K562 (cell line): ENCODE data around the gene TM7SF2. TPM values are rescaled to one million over a fixed set of nuclear protein-coding genes. Genes with fewer than 3 reads are reported as not detected.
A peak's percentile ranks its signal among the peaks of the same experiment; 100 is the strongest.

Source experiments
- ATAC-seq: fragments of 200-7000 bp; cut with Tn5 transposase; 3 replicates; pipeline ENCODE4 v1.9.1; 2020; ENCODE audit warnings: moderate library complexity
- BruUV-seq: library from RNA; stranded (reverse); fragments of 400-500 nt; replicated peaks from 2 replicates; lab custom pipeline; 2021; lab: Mats Ljungman, UMichigan
- CTCF ChIA-PET: fragments of 300-600 bp; formaldehyde crosslinking; extraction: SDS; loops from one replicate; lab custom pipeline; 2021; ENCODE audit warnings: low intra/inter-chr PET ratio; lab: Yijun Ruan, JAX
- POLR2A ChIA-PET: fragments of 300-600, 350-650 bp; sonication (Branson Sonifier 250); formaldehyde crosslinking; extraction: SDS; loops from one replicate; lab custom pipeline; 2021; ENCODE audit warnings: antibody characterized with exemption, inconsistent platforms; lab: Yijun Ruan, JAX
- DNase-seq, 4 experiments: peaks; one replicate each; pipeline versions ENCODE4 v3.0.0 to v3.0.0-alpha.2; 2011 to 2018; ENCODE audit warnings: low spot score in 3 of 4, mixed read lengths in 3 of 4; ENCODE audit errors: extremely low read depth in 1 of 4
- FAIRE-seq: peaks from 2 replicates; lab custom pipeline; 2011; peaks lifted over from hg19 to GRCh38; lab: Jason Lieb, UNC
- H2AFZ ChIP-seq: 2 replicates; pipeline ENCODE4 v1.6.0; 2011; ENCODE audit warnings: low read depth, low read length, control low read depth, inconsistent platforms
- H3K27ac ChIP-seq: fragments of 200-600 bp; 3 replicates; pipeline ENCODE4 v1.8.0; 2011; ENCODE audit warnings: low read depth, mild to moderate bottlenecking, control low read depth, inconsistent platforms, low read length, moderate library complexity, mixed read lengths; ENCODE audit errors: extremely low read depth
- H3K27me3 ChIP-seq, 2 experiments: fragments of 300-600 bp in 1 of 2; 2 replicates in 1 of 2; 3 replicates in 1 of 2; pipeline versions ENCODE4 v1.6.0 to v1.8.0; 2011; ENCODE audit warnings: inconsistent platforms in 2 of 2, low read length in 2 of 2, mild to moderate bottlenecking in 1 of 2, mixed read lengths in 1 of 2, moderate library complexity in 1 of 2; ENCODE audit not compliant: control insufficient read depth in 2 of 2, insufficient read depth in 2 of 2
- H3K36me3 ChIP-seq: fragments of 300-600 bp; 3 replicates; pipeline ENCODE4 v1.8.0; 2011; ENCODE audit warnings: mild to moderate bottlenecking, low read length, inconsistent platforms; ENCODE audit not compliant: control insufficient read depth, insufficient read depth
- H3K4me1 ChIP-seq, 2 experiments: fragments of 200-600 bp in 1 of 2; replicated peaks in 1 of 2; 2 replicates in 1 of 2; 3 replicates in 1 of 2; pipeline versions ENCODE4 v1.5.1 to v1.8.0; 2011; ENCODE audit warnings: inconsistent platforms in 2 of 2, low read length in 2 of 2, mild to moderate bottlenecking in 1 of 2, mixed read lengths in 1 of 2, moderate library complexity in 1 of 2; ENCODE audit not compliant: control insufficient read depth in 2 of 2, insufficient read depth in 2 of 2
- H3K4me2 ChIP-seq: 2 replicates; pipeline ENCODE4 v1.6.1; 2011; ENCODE audit warnings: low read length, control low read depth, inconsistent platforms, mixed read lengths; ENCODE audit not compliant: insufficient read depth
- H3K4me3 ChIP-seq: fragments of 200-600 bp; sonication (generic), shearing (Covaris generic); 2 replicates; pipeline ENCODE4 v1.5.1; 2016; ENCODE audit warnings: control low read depth, inconsistent platforms
- H3K79me2 ChIP-seq: fragments of 200-600 bp; 3 replicates; pipeline ENCODE4 v1.8.0; 2011; ENCODE audit warnings: low read length, inconsistent platforms; ENCODE audit not compliant: control insufficient read depth, insufficient read depth
- H3K9ac ChIP-seq, 2 experiments: 2 replicates each; pipeline versions ENCODE4 v1.6.0 to v1.6.1; 2011; ENCODE audit warnings: low read depth in 2 of 2, low read length in 2 of 2, control low read depth in 1 of 2, inconsistent platforms in 1 of 2, mild to moderate bottlenecking in 1 of 2, mixed read lengths in 1 of 2; ENCODE audit not compliant: insufficient read depth in 1 of 2
- H3K9me1 ChIP-seq: one replicate; pipeline ENCODE4 v1.6.0; 2011; ENCODE audit warnings: inconsistent platforms, mild to moderate bottlenecking, low read length, moderate library complexity; ENCODE audit not compliant: control insufficient read depth, insufficient read depth
- H3K9me3 ChIP-seq: replicated peaks from 2 replicates; pipeline ENCODE4 v1.5.1; 2011; ENCODE audit warnings: low read depth, low read length, inconsistent platforms; ENCODE audit not compliant: control insufficient read depth, insufficient read depth
- H4K20me1 ChIP-seq: replicated peaks from 2 replicates; pipeline ENCODE4 v1.6.1; 2011; ENCODE audit warnings: low read length, inconsistent platforms, mixed read lengths; ENCODE audit not compliant: control insufficient read depth, insufficient read depth
- CBX1 ChIP-seq: sonication (generic); IDR thresholded peaks from 2 replicates; pipeline ENCODE4 v1.6.1; 2016; ENCODE audit warnings: antibody characterized with exemption, low read depth, mild to moderate bottlenecking
- CBX2 ChIP-seq: fragments of 200-600 bp; sonication (generic); IDR thresholded peaks from one replicate; pipeline ENCODE4 v1.6.1; 2012; ENCODE audit warnings: mild to moderate bottlenecking, low read length, inconsistent platforms; ENCODE audit not compliant: insufficient read depth, poor library complexity, severe bottlenecking
- CSDE1 ChIP-seq, 2 experiments: fragments of 450-650 bp; IDR thresholded peaks; 2 replicates each; pipeline ENCODE4 v1.6.1; 2016; ENCODE audit warnings: mild to moderate bottlenecking in 1 of 2
- GATAD2B ChIP-seq: fragments of 450-650 bp; IDR thresholded peaks from 2 replicates; pipeline ENCODE4 v1.6.1; 2017; ENCODE audit warnings: mild to moderate bottlenecking, borderline replicate concordance
- GMEB1 ChIP-seq: fragments of 250-450 bp; sonication (Bioruptor Pico); IDR thresholded peaks from 2 replicates; pipeline ENCODE4 v1.4.0; 2020; ENCODE audit warnings: mild to moderate bottlenecking
- HDAC1 ChIP-seq, 2 experiments: fragments of 450-650 bp; IDR thresholded peaks; 2 replicates each; pipeline ENCODE4 v1.6.1; 2016 to 2017; ENCODE audit warnings: inconsistent platforms in 1 of 2, mild to moderate bottlenecking in 1 of 2, moderate library complexity in 1 of 2
- HMBOX1 ChIP-seq: sonication (generic); IDR thresholded peaks from 2 replicates; pipeline ENCODE4 v1.6.1; 2016
- KLF13 ChIP-seq: fragments of 450-650 bp; IDR thresholded peaks from 2 replicates; pipeline ENCODE4 v1.6.1; 2016; ENCODE audit warnings: missing genetic modification characterization, low read depth, mild to moderate bottlenecking, missing compliant biosample characterization, moderate library complexity, borderline replicate concordance
- NR4A1 ChIP-seq, 2 experiments: fragments of 250-450 bp in 1 of 2; fragments of 450-650 bp in 1 of 2; sonication (Bioruptor Pico) in 1 of 2; IDR thresholded peaks; 2 replicates each; pipeline versions ENCODE4 v1.4.0 to v1.6.1; 2016 to 2020; ENCODE audit warnings: mild to moderate bottlenecking in 2 of 2, missing compliant biosample characterization in 1 of 2, missing genetic modification characterization in 1 of 2, moderate library complexity in 1 of 2
- SMARCC2 ChIP-seq: fragments of 450-650 bp; IDR thresholded peaks from 2 replicates; pipeline ENCODE4 v1.6.1; 2017; ENCODE audit warnings: antibody characterized with exemption, moderate library complexity, mild to moderate bottlenecking, low read depth
- STAT6 ChIP-seq: sonication (generic); formaldehyde crosslinking; IDR thresholded peaks from 2 replicates; pipeline ENCODE4 v1.8.1; 2023; ENCODE audit warnings: mild to moderate bottlenecking, missing genetic modification reagents
- VEZF1 ChIP-seq: fragments of 200-800 bp; sonication (Bioruptor generic); IDR thresholded peaks from 2 replicates; pipeline ENCODE4 v1.6.1; 2017; ENCODE audit warnings: missing genetic modification characterization, missing compliant biosample characterization
- ZKSCAN3 ChIP-seq: fragments of 250-450 bp; sonication (Bioruptor Pico); IDR thresholded peaks from 2 replicates; pipeline ENCODE4 v1.4.0; 2020
- ZNF436 ChIP-seq: fragments of 250-450, 450-650 bp; sonication (Bioruptor Pico); formaldehyde crosslinking; IDR thresholded peaks from 2 replicates; pipeline ENCODE4 v1.7.0; 2020; ENCODE audit warnings: mild to moderate bottlenecking
- ZSCAN29 ChIP-seq: fragments of 450-650 bp; IDR thresholded peaks from 2 replicates; pipeline ENCODE4 v1.6.1; 2017
- WGBS: fragments of 100-300 bp; shearing (Covaris generic); methylation state at CpG from one replicate; pipeline ENCODE4 v1.1.6; 2016; ENCODE audit warnings: low coverage, mixed read lengths; ENCODE audit not compliant: insufficient coverage; ENCODE audit errors: missing lambda C conversion rate; 5-methylcytosine and 5-hydroxymethylcytosine counted together
- in situ Hi-C: fragments of 300-500 bp; cut with MboI; formaldehyde crosslinking; loops from 4 replicates; pipeline ENCODE4 v1.15.0; 2018; ENCODE audit warnings: inconsistent platforms, mixed read lengths
- intact Hi-C: fragments of 100-400 bp; cut with micrococcal nuclease; formaldehyde crosslinking; loops from 2 replicates; pipeline ENCODE4 v1.14.2; 2022
- polyA plus RNA-seq, 8 experiments: library from polyadenylated mRNA; depleted of rRNA in 4 of 8; stranded (reverse) in 5 of 8; unstranded in 3 of 8; fragments of >200 nt; fragmentation: Nextera tagmentation in 2 of 8; fragmentation: Illumina TruSeq in 1 of 8; extraction: Ambion mirVana in 2 of 8; extraction: Trizol in 1 of 8; gene quantifications; 2 replicates each; pipeline versions ENCODE4 v1.2.1 to v1.2.3, GENCODE V29; 2011 to 2014; ENCODE audit warnings: inconsistent platforms in 1 of 8, missing spikeins in 1 of 8
- total RNA-seq, 7 experiments: library from RNA; depleted of rRNA in 6 of 7; stranded (reverse); fragments of >200 nt in 6 of 7; fragmentation: Illumina TruSeq in 2 of 7; extraction: Trizol in 2 of 7; gene quantifications; 2 replicates each; pipeline versions ENCODE4 v1.2.1 to v1.2.3, GENCODE V29; 2011 to 2021; ENCODE audit warnings: low replicate concordance in 1 of 7

TM7SF2 gene
- total and polyA plus RNA-seq, 9 of the 15 experiments (the other 6 are each of a cell fraction or from before 2014, with no cell fraction given): 1.2 to 22.0 (median 14.3) TPM

GRCh38 chr11:65107078-65107477, 4.6 kb upstream of the TM7SF2 start:
- no peak overlapping the region for H2AFZ ChIP-seq
- ChIA-PET CTCF (no interaction called here), POLR2A (interaction anchor here (0.6 to 7.2 kb wide), 2 partner anchors 10 to 723 kb away, joined by 3 to 92 read pairs; partner anchors contain the start of gene VPS51)
- 87% methylated on average over 11 of the region's 15 CpGs for WGBS
- no peak for DNase-seq
- intact Hi-C loops (no loop called here), in situ Hi-C loops (no loop called here)
- peaks cover 9 to 29% of the 10 kb centered on the region in 2 experiments; a peak in 4 of 5 replicates for H3K4me1 ChIP-seq
- no TSS peak for BruUV-seq
- H3K9ac ChIP-seq: peak overlapping the region in 1 of 2 experiments; percentile 59; a peak in 1 of 4 replicates
- H3K27me3 ChIP-seq: no peaks in the 10 kb centered on the region
- no peak for FAIRE-seq
- no peaks in the 10 kb centered on the region for H3K9me3 ChIP-seq
- no peaks in the 10 kb centered on the region for H4K20me1 ChIP-seq
- no peak overlapping the region for H3K27ac ChIP-seq
- H3K4me3 ChIP-seq: no peak overlapping the region
- no peak overlapping the region for H3K4me2 ChIP-seq
- H3K36me3 ChIP-seq: peaks cover 32% of the 10 kb centered on the region; the same call in 1 of the 3 replicates
- H3K9me1 ChIP-seq: no peaks in the 10 kb centered on the region
- H3K79me2 ChIP-seq: peaks cover 5% of the 10 kb centered on the region; the same call in 1 of the 3 replicates
- no peak for ATAC-seq
- no peak for TF ChIP-seq VEZF1
- TF ChIP-seq GMEB1: no peak
- TF ChIP-seq NR4A1 (CRISPR knock-in tag; IDR thresholded peaks at IDR 0.05): no peak
- no peak for TF ChIP-seq NR4A1 (tag; IDR thresholded peaks at IDR 0.05)
- TF ChIP-seq GATAD2B: no peak
- TF ChIP-seq KLF13 (tag): no peak
- TF ChIP-seq CSDE1 (IDR thresholded peaks at IDR 0.05): no peak
- no peak for TF ChIP-seq ZKSCAN3
- TF ChIP-seq HDAC1 (IDR thresholded peaks at IDR 0.05): no peak
- TF ChIP-seq CBX1: no peak
- TF ChIP-seq SMARCC2: no peak
- no peak for TF ChIP-seq HMBOX1
- no peak for TF ChIP-seq ZSCAN29
- no peak for TF ChIP-seq STAT6
- no peak for TF ChIP-seq ZNF436
- TF ChIP-seq CBX2: no peak
